Activated T-helper 1 cell treated with anti-CD3 and anti-CD28 coated beads, Interleukin-12 subunit alpha, Interleukin-12 subunit beta, Interleukin-2, Interleukin-4 antibody, amounts not matched to agents 30 ng/mL and 10 ng/mL and 1 ng/mL, durations not matched to agents 14 hours and 24 hours and 36 hours (primary cell): Measurements from ENCODE around the gene SNX13. TPM values are rescaled to one million over a fixed set of nuclear protein-coding genes. Genes with fewer than 3 reads are reported as not detected.
"Not testable (repeated sequence)": the region's sequence is repeated elsewhere in the genome, so short reads cannot be mapped to it uniquely, and the experiment has no call there.

Experiments used
- DNase-seq: peaks from one replicate; pipeline ENCODE4 v3.0.0; 2021; ENCODE audit warnings: low spot score
- H3K27ac Mint-ChIP-seq: one replicate; pipeline ENCODE4 v1.8.0; 2021; ENCODE audit warnings: mild to moderate bottlenecking, mixed read lengths
- H3K27me3 Mint-ChIP-seq: one replicate; pipeline ENCODE4 v1.8.0; 2022; ENCODE audit warnings: mild to moderate bottlenecking, moderate library complexity, mixed read lengths; ENCODE audit not compliant: insufficient read depth
- H3K36me3 Mint-ChIP-seq: one replicate; pipeline ENCODE4 v1.8.0; 2021; ENCODE audit warnings: low read depth, mixed read lengths
- H3K4me1 Mint-ChIP-seq: one replicate; pipeline ENCODE4 v1.8.0; 2021; ENCODE audit warnings: low read depth, mixed read lengths
- H3K4me3 Mint-ChIP-seq: one replicate; pipeline ENCODE4 v1.8.0; 2021; ENCODE audit warnings: mild to moderate bottlenecking, moderate library complexity, mixed read lengths
- H3K9me3 Mint-ChIP-seq: one replicate; pipeline ENCODE4 v1.8.0; 2021; ENCODE audit warnings: mixed read lengths
- intact Hi-C: fragments of 100-400 bp; cut with micrococcal nuclease; formaldehyde crosslinking; loops from one replicate; pipeline ENCODE4 v1.15.1; 2024
- total RNA-seq: library from RNA; stranded (reverse); gene quantifications from 2 replicates; pipeline ENCODE4 v1.2.3, GENCODE V29; 2022

The SNX13 gene
- total RNA-seq, 1 donor from 2014 or later: 27.3 TPM

- H3K4me3 Mint-ChIP-seq: no peak overlapping the region
- no peaks in the 10 kb centered on the region for H3K4me1 Mint-ChIP-seq
- peaks cover 16% of the 10 kb centered on the region for H3K36me3 Mint-ChIP-seq
- peaks cover 17% of the 10 kb centered on the region for H3K9me3 Mint-ChIP-seq
- no peak for DNase-seq
- H3K27ac Mint-ChIP-seq: no peak overlapping the region
- H3K27me3 Mint-ChIP-seq: no peaks in the 10 kb centered on the region
- intact Hi-C loops: no loop called here
These were observed 125.0 kb downstream of the SNX13 start for GRCh38 chr7:17815318-17815717.

- DNase-seq: no peak
- no peak overlapping the region for H3K27ac Mint-ChIP-seq
- no peak overlapping the region for H3K4me3 Mint-ChIP-seq
- peaks cover 22% of the 10 kb centered on the region for H3K36me3 Mint-ChIP-seq
- peaks cover 17% of the 10 kb centered on the region for H3K9me3 Mint-ChIP-seq
- no peaks in the 10 kb centered on the region for H3K27me3 Mint-ChIP-seq
- H3K4me1 Mint-ChIP-seq: no peaks in the 10 kb centered on the region
- intact Hi-C loops: no loop called here
These were observed 126.2 kb downstream of the SNX13 start for GRCh38 chr7:17814058-17814457.

- H3K4me1 Mint-ChIP-seq, H3K4me3 Mint-ChIP-seq, H3K27me3 Mint-ChIP-seq, H3K27ac Mint-ChIP-seq, intact Hi-C loops, DNase-seq: not testable (repeated sequence)
- Mint-ChIP-seq H3K9me3 (peaks cover 17% of the 10 kb centered on the region), H3K36me3 (peaks cover 24% of the 10 kb centered on the region)
These were observed 131.1 kb downstream of the SNX13 start for GRCh38 chr7:17809215-17809614.

GRCh38 chr7:17807242-17807641, 133.1 kb downstream of the SNX13 start:
- intact Hi-C loops: no loop called here
- peaks cover 22% of the 10 kb centered on the region for H3K36me3 Mint-ChIP-seq
- DNase-seq: no peak

GRCh38 chr7:17806631-17807030, 133.7 kb downstream of the SNX13 start:
- no peaks in the 10 kb centered on the region for H3K4me1 Mint-ChIP-seq
- peaks cover 6% of the 10 kb centered on the region for H3K9me3 Mint-ChIP-seq
- no peaks in the 10 kb centered on the region for H3K27me3 Mint-ChIP-seq
- no peak overlapping the region for H3K27ac Mint-ChIP-seq
- no peak overlapping the region for H3K4me3 Mint-ChIP-seq
- intact Hi-C loops: no loop called here
- no peak for DNase-seq
- H3K36me3 Mint-ChIP-seq: peaks cover 18% of the 10 kb centered on the region

More at GRCh38 chr7:17807242-17807641, 133.1 kb downstream of the SNX13 start:
- no peaks in the 10 kb centered on the region for H3K4me1 Mint-ChIP-seq
- H3K9me3 Mint-ChIP-seq: peaks cover 12% of the 10 kb centered on the region
- no peak overlapping the region for H3K4me3 Mint-ChIP-seq
- no peaks in the 10 kb centered on the region for H3K27me3 Mint-ChIP-seq
- no peak overlapping the region for H3K27ac Mint-ChIP-seq

- Mint-ChIP-seq H3K27me3 (no peaks in the 10 kb centered on the region), H3K4me3 (no peak overlapping the region), H3K4me1 (no peaks in the 10 kb centered on the region), H3K27ac (no peak overlapping the region), H3K9me3 (no peaks in the 10 kb centered on the region), H3K36me3 (peaks cover 21% of the 10 kb centered on the region)
- DNase-seq: no peak
- intact Hi-C loops: no loop called here
These were observed 138.2 kb downstream of the SNX13 start for GRCh38 chr7:17802056-17802455.

- H3K9me3 Mint-ChIP-seq: no peaks in the 10 kb centered on the region
- intact Hi-C loops: no loop called here
- no peak overlapping the region for H3K4me3 Mint-ChIP-seq
- no peaks in the 10 kb centered on the region for H3K4me1 Mint-ChIP-seq
- peaks cover 6% of the 10 kb centered on the region for H3K36me3 Mint-ChIP-seq
- H3K27ac Mint-ChIP-seq: no peak overlapping the region
- H3K27me3 Mint-ChIP-seq: no peaks in the 10 kb centered on the region
- DNase-seq: no peak
These were observed 148.0 kb downstream of the SNX13 start for GRCh38 chr7:17792075-17792936.

GRCh38 chr7:17787257-17787656, 153.0 kb downstream of the SNX13 start:
- DNase-seq: no peak
- no peaks in the 10 kb centered on the region for H3K4me1 Mint-ChIP-seq
- H3K4me3 Mint-ChIP-seq: no peak overlapping the region
- H3K9me3 Mint-ChIP-seq: no peaks in the 10 kb centered on the region
- peaks cover 4% of the 10 kb centered on the region for H3K36me3 Mint-ChIP-seq
- intact Hi-C loops: no loop called here
- H3K27me3 Mint-ChIP-seq: no peaks in the 10 kb centered on the region
- H3K27ac Mint-ChIP-seq: no peak overlapping the region

GRCh38 chr7:17786314-17786852, 153.9 kb downstream of the SNX13 start:
- H3K27me3 Mint-ChIP-seq: peaks cover 3% of the 10 kb centered on the region
- H3K4me3 Mint-ChIP-seq: no peak overlapping the region
- H3K36me3 Mint-ChIP-seq: peaks cover 4% of the 10 kb centered on the region
- no peaks in the 10 kb centered on the region for H3K4me1 Mint-ChIP-seq
- H3K9me3 Mint-ChIP-seq: no peaks in the 10 kb centered on the region
- no peak for DNase-seq
- intact Hi-C loops: no loop called here
- H3K27ac Mint-ChIP-seq: no peak overlapping the region

GRCh38 chr7:17782216-17782549, 158.1 kb downstream of the SNX13 start:
- Mint-ChIP-seq H3K27me3 (peaks cover 5% of the 10 kb centered on the region), H3K4me1 (no peaks in the 10 kb centered on the region), H3K27ac (no peak overlapping the region), H3K9me3 (no peaks in the 10 kb centered on the region), H3K36me3 (no peaks in the 10 kb centered on the region), H3K4me3 (no peak overlapping the region)
- intact Hi-C loops: no loop called here
- no peak for DNase-seq

- Mint-ChIP-seq H3K27ac (no peak overlapping the region), H3K9me3 (no peaks in the 10 kb centered on the region), H3K36me3 (no peaks in the 10 kb centered on the region), H3K4me3 (no peak overlapping the region), H3K4me1 (no peaks in the 10 kb centered on the region), H3K27me3 (peaks cover 5% of the 10 kb centered on the region)
- intact Hi-C loops: no loop called here
- no peak for DNase-seq
These were observed 158.6 kb downstream of the SNX13 start for GRCh38 chr7:17781491-17782215.

GRCh38 chr7:17779381-17779780, 160.9 kb downstream of the SNX13 start:
- DNase-seq: no peak
- Mint-ChIP-seq H3K9me3 (no peaks in the 10 kb centered on the region), H3K4me1 (no peaks in the 10 kb centered on the region), H3K27me3 (peaks cover 5% of the 10 kb centered on the region), H3K27ac (no peak overlapping the region), H3K4me3 (no peak overlapping the region), H3K36me3 (no peaks in the 10 kb centered on the region)
- intact Hi-C loops: no loop called here

GRCh38 chr7:17774716-17775288, 165.5 kb downstream of the SNX13 start:
- Mint-ChIP-seq H3K27ac (no peak overlapping the region), H3K9me3 (no peaks in the 10 kb centered on the region), H3K27me3 (peaks cover 4% of the 10 kb centered on the region), H3K4me1 (peaks cover 7% of the 10 kb centered on the region), H3K4me3 (no peak overlapping the region), H3K36me3 (no peaks in the 10 kb centered on the region)
- no peak for DNase-seq
- intact Hi-C loops: loop anchor here (5.0 kb wide), 1 partner anchor 167 kb away; the partner anchor contains the start of gene SNX13
